OCI-LY7 (cell line): ENCODE data around the gene DAGLA. TPM values are rescaled to one million over a fixed set of nuclear protein-coding genes. Genes with fewer than 3 reads are reported as not detected.

ENCODE experiments used
- BruUV-seq: library from RNA; stranded (reverse); fragments of 400-500 nt; replicated peaks from 2 replicates; lab custom pipeline; 2021; lab: Mats Ljungman, UMichigan
- CTCF ChIA-PET: fragments of 300-600 bp; sonication (Branson Sonifier 250); formaldehyde crosslinking; loops from one replicate; lab custom pipeline; 2022; ENCODE audit warnings: antibody characterized with exemption; ENCODE audit not compliant: unreplicated experiment; lab: Charles Lee
- POLR2A ChIA-PET: fragments of 300-600 bp; sonication (Branson Sonifier 250); formaldehyde crosslinking; loops from one replicate; lab custom pipeline; 2022; ENCODE audit warnings: antibody characterized with exemption; lab: Charles Lee
- DNase-seq: peaks from one replicate; pipeline ENCODE4 v3.0.0-alpha.2; 2015; ENCODE audit warnings: low spot score
- H2AFZ ChIP-seq: fragments of 200-600 bp; sonication (generic), shearing (Covaris generic); 2 replicates; pipeline ENCODE4 v1.6.1; 2014; ENCODE audit warnings: mild to moderate bottlenecking, antibody characterized with exemption, low read length, moderate library complexity
- H3K27ac ChIP-seq: fragments of 200-600 bp; sonication (generic); 2 replicates; pipeline ENCODE4 v1.5.1; 2014; ENCODE audit warnings: mixed run types, low read depth, mild to moderate bottlenecking, moderate library complexity, low read length, inconsistent platforms; ENCODE audit not compliant: poor library complexity, severe bottlenecking
- H3K36me3 ChIP-seq: fragments of 200-600 bp; sonication (generic); 2 replicates; pipeline ENCODE4 v1.6.1; 2014; ENCODE audit warnings: mild to moderate bottlenecking, antibody characterized with exemption, low read length, moderate library complexity, mixed read lengths; ENCODE audit not compliant: insufficient read depth
- H3K4me1 ChIP-seq: fragments of 200-600 bp; sonication (generic); 2 replicates; pipeline ENCODE4 v1.5.1; 2014; ENCODE audit warnings: mild to moderate bottlenecking, low read length; ENCODE audit not compliant: insufficient read depth, poor library complexity, severe bottlenecking
- H3K4me2 ChIP-seq: fragments of 200-600 bp; sonication (generic); 2 replicates; pipeline ENCODE4 v1.6.1; 2014; ENCODE audit warnings: mild to moderate bottlenecking, low read length
- H3K4me3 ChIP-seq: fragments of 200-600 bp; sonication (generic); 2 replicates; pipeline ENCODE4 v1.5.1; 2014; ENCODE audit warnings: mild to moderate bottlenecking, low read depth, low read length; ENCODE audit not compliant: poor library complexity, severe bottlenecking
- H3K79me2 ChIP-seq: fragments of 200-600 bp; sonication (generic); 2 replicates; pipeline ENCODE4 v1.6.1; 2016; ENCODE audit warnings: low read depth, mild to moderate bottlenecking, low read length, moderate library complexity, mixed read lengths; ENCODE audit not compliant: insufficient read depth
- H3K9me2 ChIP-seq: fragments of 200-600 bp; sonication (generic); 2 replicates; pipeline ENCODE4 v1.6.1; 2016; ENCODE audit warnings: mild to moderate bottlenecking, low read length, mixed read lengths; ENCODE audit not compliant: insufficient read depth
- H3K9me3 ChIP-seq: fragments of 200-600 bp; sonication (generic); 2 replicates; pipeline ENCODE4 v1.6.1; 2014; ENCODE audit warnings: mild to moderate bottlenecking, mixed run types, low read length, mixed read lengths
- H4K20me1 ChIP-seq: fragments of 200-600 bp; sonication (generic); 2 replicates; pipeline ENCODE4 v1.6.1; 2014; ENCODE audit warnings: mild to moderate bottlenecking, antibody characterized with exemption, low read length, moderate library complexity, mixed read lengths; ENCODE audit not compliant: insufficient read depth
- CTCF ChIP-seq: fragments of 200-600 bp; sonication (generic); conservative IDR thresholded peaks from 2 replicates; pipeline ENCODE4 v1.5.1; 2014; ENCODE audit warnings: mild to moderate bottlenecking, antibody characterized with exemption, low read length, moderate library complexity, mixed read lengths
- EZH2phosphoT487 ChIP-seq: fragments of 200-600 bp; sonication (generic); IDR thresholded peaks from 2 replicates; pipeline ENCODE4 v1.6.1; 2018; ENCODE audit warnings: low read depth, borderline replicate concordance, mild to moderate bottlenecking, mixed run types, antibody characterized with exemption, low read length, moderate library complexity, mixed read lengths
- intact Hi-C: fragments of 100-400 bp; cut with micrococcal nuclease; formaldehyde crosslinking; loops from one replicate; pipeline ENCODE4 v1.10.0; 2022; ENCODE audit not compliant: unreplicated experiment
- total RNA-seq, 2 experiments: library from RNA; depleted of rRNA in 1 of 2; stranded (reverse); fragments of >200 nt in 1 of 2; shearing (Covaris generic) in 1 of 2; gene quantifications; 2 replicates each; pipeline ENCODE4 v1.2.3, GENCODE V29; 2014 to 2022

Gene DAGLA
- total RNA-seq, 2 experiments from 2014 or later = not detected

GRCh38 chr11:61698173-61698948 is 18.2 kb downstream of the DAGLA start:
- H3K9me2 ChIP-seq = no peaks in the 10 kb centered on the region
- CTCF ChIA-PET = interaction anchor here (0.5 kb wide), 1 partner anchor 35 kb away, joined by 3 read pairs; no protein-coding TSS in a partner anchor
- no peaks in the 10 kb centered on the region for H3K79me2 ChIP-seq
- H4K20me1 ChIP-seq = no peaks in the 10 kb centered on the region
- H3K36me3 ChIP-seq = no peaks in the 10 kb centered on the region
- BruUV-seq = no TSS peak
- peaks cover 8% of the 10 kb centered on the region for H3K4me1 ChIP-seq
- peak; percentile 30 for DNase-seq
- POLR2A ChIA-PET = interaction anchor here (0.6 kb wide), 1 partner anchor 69 kb away, joined by 6 read pairs; no protein-coding TSS in a partner anchor
- no peak overlapping the region for H3K4me3 ChIP-seq
- no peak overlapping the region for H3K27ac ChIP-seq
- H3K4me2 ChIP-seq = no peak overlapping the region
- H3K9me3 ChIP-seq = no peaks in the 10 kb centered on the region
- TF ChIP-seq EZH2phosphoT487 = no peak
- no peak for TF ChIP-seq CTCF
- intact Hi-C loops = no loop called here
- H2AFZ ChIP-seq = peak overlapping the region; percentile 60; the same call in 1 of the 2 replicates

- H3K9me2 ChIP-seq = no peaks in the 10 kb centered on the region
- no peak overlapping the region for H3K4me2 ChIP-seq
- peaks cover 8% of the 10 kb centered on the region for H3K4me1 ChIP-seq
- TF ChIP-seq EZH2phosphoT487 = no peak
- TF ChIP-seq CTCF = no peak
- DNase-seq = no peak
- no peak overlapping the region for H2AFZ ChIP-seq
- intact Hi-C loops = no loop called here
- H3K36me3 ChIP-seq = no peaks in the 10 kb centered on the region
- BruUV-seq = no TSS peak
- POLR2A ChIA-PET = no interaction called here
- H3K79me2 ChIP-seq = no peaks in the 10 kb centered on the region
- no peaks in the 10 kb centered on the region for H3K9me3 ChIP-seq
- CTCF ChIA-PET = no interaction called here
- no peaks in the 10 kb centered on the region for H4K20me1 ChIP-seq
- H3K4me3 ChIP-seq = no peak overlapping the region
- H3K27ac ChIP-seq = no peak overlapping the region
Observed at GRCh38 chr11:61699737-61700160, 19.6 kb downstream of the DAGLA start.

DNA sequence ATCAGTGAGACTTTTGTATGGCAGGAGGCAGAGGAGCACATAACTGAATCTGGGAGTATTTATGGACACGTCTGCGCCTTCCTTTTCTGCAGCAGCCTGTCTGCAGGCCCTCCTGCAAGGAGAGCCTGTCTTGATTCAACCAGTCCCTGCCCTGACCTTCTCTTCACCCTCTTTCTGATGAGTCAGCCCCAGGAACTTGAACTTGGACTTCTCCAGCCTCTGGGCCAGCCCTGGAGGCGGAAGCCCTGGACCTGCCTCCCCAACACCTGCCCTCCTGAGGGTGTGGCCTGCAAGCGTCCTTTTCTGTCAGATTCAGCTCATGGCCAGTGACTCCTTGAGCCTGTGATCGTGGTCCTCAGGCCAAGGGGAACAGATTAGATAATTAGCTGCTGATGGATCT is 20.0 kb downstream of the DAGLA start:
- Histone ChIP-seq H3K9me2 (no peaks in the 10 kb centered on the region), H3K27ac (no peak overlapping the region), H3K4me1 (peaks cover 8% of the 10 kb centered on the region), H2AFZ (no peak overlapping the region), H4K20me1 (no peaks in the 10 kb centered on the region), H3K9me3 (no peaks in the 10 kb centered on the region), H3K36me3 (no peaks in the 10 kb centered on the region), H3K4me2 (no peak overlapping the region), H3K4me3 (no peak overlapping the region), H3K79me2 (no peaks in the 10 kb centered on the region)
- POLR2A ChIA-PET = no interaction called here
- DNase-seq = no peak
- intact Hi-C loops = no loop called here
- CTCF ChIA-PET = no interaction called here
- BruUV-seq = no TSS peak
- no peak for TF ChIP-seq EZH2phosphoT487
- no peak for TF ChIP-seq CTCF
